ENCODE measurements around the gene KLHL7. TPM values are rescaled to one million over a fixed set of nuclear protein-coding genes. Genes with fewer than 3 reads are reported as not detected.
"Not testable (repeated sequence)": the region's sequence is repeated elsewhere in the genome, so short reads cannot be mapped to it uniquely, and the experiment has no call there.

The KLHL7 gene
- polyA plus RNA-seq, 4 donors = 49.1 to 54.4 (median 50.3) TPM

GRCh38 chr7:23106823-23107663 is 1.5 kb downstream of the KLHL7 start:
- DNase-seq (ENCODE audit: low read depth in 4 of 4, low spot score in 3 of 4) = peak; percentile 6 to 21 (median 14)

- DNase-seq (ENCODE audit: low read depth in 4 of 4, low spot score in 3 of 4) = no peak
Measured at GRCh38 chr7:23107781-23108180, 2.2 kb downstream of the KLHL7 start.

- DNase-seq (ENCODE audit: low read depth in 4 of 4, low spot score in 3 of 4) = no peak
Measured at GRCh38 chr7:23108995-23109394, 3.4 kb downstream of the KLHL7 start.

DNA sequence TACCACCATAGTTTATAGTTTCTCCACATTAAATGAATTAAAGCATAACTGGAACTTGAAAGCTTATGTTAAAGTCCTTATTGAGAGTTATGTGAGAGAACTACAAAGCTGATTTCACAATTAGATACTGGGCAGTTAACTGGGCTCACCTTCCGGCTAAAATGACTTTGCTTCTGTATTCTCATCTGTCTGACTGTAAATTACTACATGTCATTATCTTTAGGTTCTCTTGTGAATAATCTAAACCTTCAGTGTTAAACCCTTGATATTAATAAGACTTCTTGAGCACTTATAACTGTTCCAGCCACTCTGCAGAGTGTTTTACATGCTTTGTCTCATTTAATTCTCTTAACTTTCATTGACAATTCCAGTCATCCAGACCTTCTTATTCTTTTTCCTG is 3.9 kb downstream of the KLHL7 start:
- no peak for DNase-seq (ENCODE audit: low read depth in 4 of 4, low spot score in 3 of 4)

GRCh38 chr7:23114896-23115295 is 9.3 kb downstream of the KLHL7 start:
- DNase-seq (ENCODE audit: low read depth in 4 of 4, low spot score in 3 of 4) = no peak

- no peak for DNase-seq (ENCODE audit: low read depth in 4 of 4, low spot score in 3 of 4)
Measured at GRCh38 chr7:23115991-23116390, 10.4 kb downstream of the KLHL7 start.

DNA sequence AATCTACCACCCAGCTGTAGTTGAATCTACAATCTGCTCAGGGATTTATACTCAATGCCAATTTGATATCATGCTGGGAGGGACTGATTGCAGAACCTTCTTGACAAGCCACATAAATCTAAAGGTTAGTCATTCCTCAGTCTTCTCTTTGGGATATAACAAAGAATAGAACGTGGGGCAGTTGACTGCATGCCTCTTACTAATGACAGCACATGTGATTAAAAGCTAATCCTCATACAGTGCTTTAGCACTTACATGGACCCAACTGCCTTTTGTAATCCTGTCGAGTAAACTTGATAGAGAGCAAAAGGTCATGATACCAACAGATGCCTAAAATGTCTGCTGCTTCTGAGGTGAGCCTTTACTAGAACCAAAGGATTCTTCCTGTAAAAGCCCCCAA is 12.3 kb downstream of the KLHL7 start:
- DNase-seq (ENCODE audit: low read depth in 4 of 4, low spot score in 3 of 4) = no peak

DNA sequence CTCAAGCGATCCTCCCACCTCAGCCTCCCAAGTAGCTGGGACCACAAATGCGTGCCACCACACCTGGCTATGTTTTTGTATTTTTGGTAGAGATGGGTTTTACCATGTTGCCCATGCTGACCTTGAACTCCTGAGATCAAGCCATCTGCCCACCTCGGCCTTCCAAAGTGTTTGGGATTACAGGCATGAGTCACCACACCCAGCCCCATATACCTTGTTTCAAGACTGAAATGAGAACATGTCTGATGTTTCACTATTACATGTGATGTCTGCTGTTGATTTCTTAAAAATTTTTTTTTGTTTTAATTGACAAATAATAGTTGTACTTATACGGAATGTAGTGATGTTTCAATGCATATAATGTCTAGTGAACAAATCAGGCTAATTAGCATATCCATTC is 14.5 kb downstream of the KLHL7 start:
- DNase-seq (ENCODE audit: low read depth in 4 of 4, low spot score in 3 of 4) = no peak

- no peak for DNase-seq (ENCODE audit: low read depth in 4 of 4, low spot score in 3 of 4)
Measured at GRCh38 chr7:23121165-23121564, 15.6 kb downstream of the KLHL7 start.

- no peak for DNase-seq (ENCODE audit: low read depth in 4 of 4, low spot score in 3 of 4)
Measured at GRCh38 chr7:23123007-23123406, 17.4 kb downstream of the KLHL7 start.

GRCh38 chr7:23123465-23123864 is 17.9 kb downstream of the KLHL7 start:
- DNase-seq (ENCODE audit: low read depth in 4 of 4, low spot score in 3 of 4) = no peak

DNA sequence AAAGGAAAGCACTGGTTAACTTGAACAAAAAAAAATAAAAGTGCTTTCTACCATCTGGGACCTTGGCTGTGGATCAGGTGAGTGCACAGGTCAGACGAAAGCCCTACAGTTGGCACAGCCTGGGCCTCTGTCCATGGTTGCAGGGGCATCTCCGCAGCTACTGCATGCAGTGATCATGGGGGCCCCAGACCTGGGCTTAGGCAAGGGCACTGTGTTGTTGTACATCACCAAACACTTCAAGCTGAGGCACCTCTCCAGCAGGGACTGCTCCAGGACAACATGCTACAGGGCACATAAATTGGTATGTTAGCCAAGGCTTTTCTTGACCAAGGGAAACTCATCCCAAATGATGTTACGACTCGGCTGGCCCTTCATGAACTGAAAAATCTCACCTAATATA is 23.5 kb downstream of the KLHL7 start:
- DNase-seq (ENCODE audit: low read depth in 4 of 4, low spot score in 3 of 4) = no peak

DNA sequence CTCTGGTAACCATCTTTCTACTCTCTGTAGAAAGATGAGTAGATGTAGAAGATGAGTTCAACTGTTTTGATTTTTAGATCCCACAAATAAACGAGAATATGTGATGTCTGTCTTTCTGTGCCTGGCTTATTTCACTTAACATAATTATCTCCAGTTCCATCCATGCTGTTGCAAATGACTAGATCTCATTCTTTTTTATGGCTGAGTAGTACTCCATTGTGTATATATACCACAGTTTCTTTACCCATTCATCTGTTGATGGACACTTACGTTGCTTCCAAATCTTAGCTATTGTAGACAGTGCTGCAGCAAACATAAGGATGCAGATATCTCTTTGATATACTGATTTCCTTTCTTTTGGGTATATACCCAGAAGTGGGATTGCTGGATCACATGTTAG is 26.2 kb downstream of the KLHL7 start:
- not testable (repeated sequence) for DNase-seq (ENCODE audit: low read depth in 4 of 4, low spot score in 3 of 4)

- no peak for DNase-seq (ENCODE audit: low read depth in 4 of 4, low spot score in 3 of 4)
Measured at GRCh38 chr7:23133797-23134196, 28.2 kb downstream of the KLHL7 start.

DNA sequence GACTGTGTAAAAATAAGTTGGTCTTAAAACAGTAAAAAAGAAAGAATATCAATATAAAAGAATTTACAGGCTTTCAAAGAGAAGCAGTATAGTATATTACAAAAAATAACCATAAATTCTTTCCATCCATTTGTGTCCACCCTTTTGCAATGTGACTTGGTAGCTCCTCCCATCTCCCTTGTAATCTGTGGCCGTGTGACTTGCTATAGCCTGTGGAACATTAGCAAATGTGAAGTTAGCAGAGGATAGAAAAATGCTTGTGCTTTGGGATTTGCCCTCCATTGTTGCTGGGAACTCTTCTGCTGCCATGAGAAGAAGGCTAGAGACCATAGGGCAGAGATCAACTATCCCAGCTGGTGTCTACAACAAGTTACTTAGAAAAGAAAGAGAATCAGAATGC is 30.2 kb downstream of the KLHL7 start:
- DNase-seq (ENCODE audit: low read depth in 4 of 4, low spot score in 3 of 4) = no peak

GRCh38 chr7:23136216-23136615 is 30.6 kb downstream of the KLHL7 start:
- no peak for DNase-seq (ENCODE audit: low read depth in 4 of 4, low spot score in 3 of 4)

GRCh38 chr7:23157679-23158078 is 52.1 kb downstream of the KLHL7 start:
- no peak for DNase-seq (ENCODE audit: low read depth in 4 of 4, low spot score in 3 of 4)

DNA sequence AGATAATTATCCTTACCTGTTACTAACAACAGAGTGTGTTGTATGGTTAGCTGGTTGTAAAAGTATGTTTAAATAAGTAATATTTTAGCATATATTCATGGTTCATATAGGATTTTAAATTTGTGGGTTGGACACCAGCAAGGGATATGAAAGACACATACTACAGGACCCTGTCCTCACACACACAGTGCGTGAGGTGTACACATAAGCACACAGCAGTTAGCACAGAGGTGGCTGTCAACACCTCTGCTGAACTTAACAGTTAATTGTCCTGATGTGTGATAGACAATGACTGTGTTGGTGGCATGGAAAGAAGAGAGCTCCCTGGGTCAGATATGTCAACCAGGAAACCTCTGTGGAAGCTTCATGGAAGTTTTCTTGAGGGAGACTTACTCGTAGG is 53.0 kb downstream of the KLHL7 start:
- DNase-seq (ENCODE audit: low read depth in 4 of 4, low spot score in 3 of 4) = no peak

- no peak for DNase-seq (ENCODE audit: low read depth in 4 of 4, low spot score in 3 of 4)
Measured at GRCh38 chr7:23161482-23161881, 55.9 kb downstream of the KLHL7 start.

GRCh38 chr7:23164846-23165245 is 59.3 kb downstream of the KLHL7 start:
- DNase-seq (ENCODE audit: low read depth in 4 of 4, low spot score in 3 of 4) = no peak

GRCh38 chr7:23165316-23165715 is 59.7 kb downstream of the KLHL7 start:
- no peak for DNase-seq (ENCODE audit: low read depth in 4 of 4, low spot score in 3 of 4)

GRCh38 chr7:23167691-23168090 is 62.1 kb downstream of the KLHL7 start:
- DNase-seq (ENCODE audit: low read depth in 4 of 4, low spot score in 3 of 4) = no peak

Measured in left renal pelvis (tissue), 4 donors.